ENCODE results near the gene HIP1. TPM values are rescaled to one million over a fixed set of nuclear protein-coding genes. Genes with fewer than 3 reads are reported as not detected.
A peak's percentile ranks its signal among the peaks of the same experiment; 100 is the strongest.

Gene HIP1
- total and polyA plus RNA-seq, 2 of the 13 experiments (the other 11 are each of a cell fraction or from before 2014, with no cell fraction given), result 4.5 to 6.2 TPM

- TF ChIP-seq NFIC (IDR thresholded peaks at IDR 0.05; ENCODE audit: low read length), result 0 out of 2 replicates have a peak, but pooled peaks have one; percentile 39
- TF ChIP-seq RARG (CRISPR knock-in tag; IDR thresholded peaks at IDR 0.05; ENCODE audit: low read depth), result no peak
- TF ChIP-seq JUND (CRISPR knock-in tag; IDR thresholded peaks at IDR 0.05), result no peak
- TF ChIP-seq ZSCAN21 (CRISPR knock-in tag; IDR thresholded peaks at IDR 0.05; ENCODE audit: borderline replicate concordance), result no peak; the same call in 1 of the 2 replicates
- TF ChIP-seq, protein P1, sequence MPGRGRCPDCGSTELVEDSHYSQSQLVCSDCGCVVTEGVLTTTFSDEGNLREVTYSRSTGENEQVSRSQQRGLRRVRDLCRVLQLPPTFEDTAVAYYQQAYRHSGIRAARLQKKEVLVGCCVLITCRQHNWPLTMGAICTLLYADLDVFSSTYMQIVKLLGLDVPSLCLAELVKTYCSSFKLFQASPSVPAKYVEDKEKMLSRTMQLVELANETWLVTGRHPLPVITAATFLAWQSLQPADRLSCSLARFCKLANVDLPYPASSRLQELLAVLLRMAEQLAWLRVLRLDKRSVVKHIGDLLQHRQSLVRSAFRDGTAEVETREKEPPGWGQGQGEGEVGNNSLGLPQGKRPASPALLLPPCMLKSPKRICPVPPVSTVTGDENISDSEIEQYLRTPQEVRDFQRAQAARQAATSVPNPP (CRISPR knock-in tag; IDR thresholded peaks at IDR 0.05), result 0 out of 2 replicates have a peak, but pooled peaks have one; percentile 51
- 0 out of 2 replicates have a peak, but pooled peaks have one; percentile 37 for TF ChIP-seq KLF12 (CRISPR knock-in tag; IDR thresholded peaks at IDR 0.05; ENCODE audit: borderline replicate concordance)
- peak; percentile 23; the same call in 1 of the 2 replicates for TF ChIP-seq ZNF782 (CRISPR knock-in tag; IDR thresholded peaks at IDR 0.05; ENCODE audit: borderline replicate concordance)
- peak; percentile 48; the same call in 1 of the 2 replicates for TF ChIP-seq SIX1 (CRISPR knock-in tag; IDR thresholded peaks at IDR 0.05; ENCODE audit: borderline replicate concordance)
- no peak for TF ChIP-seq ZNF670 (CRISPR knock-in tag; IDR thresholded peaks at IDR 0.05; ENCODE audit: borderline replicate concordance)
- no peak for TF ChIP-seq TRIM22 (IDR thresholded peaks at IDR 0.05)
- no peak for TF ChIP-seq BATF2 (CRISPR knock-in tag; IDR thresholded peaks at IDR 0.05)
- TF ChIP-seq NFKB2 (CRISPR knock-in tag; IDR thresholded peaks at IDR 0.05; ENCODE audit: borderline replicate concordance), result peak; percentile 91; the same call in 1 of the 2 replicates
- TF ChIP-seq HNRNPK (IDR thresholded peaks at IDR 0.05; ENCODE audit: low read depth, low read length, poor library complexity, severe bottlenecking), result peak; percentile 17
- no peak for TF ChIP-seq EHMT2 (IDR thresholded peaks at IDR 0.05; ENCODE audit: borderline replicate concordance, low read depth, low read length)
- no peak for TF ChIP-seq RFX1 (IDR thresholded peaks at IDR 0.05)
- TF ChIP-seq FOXP1 (IDR thresholded peaks at IDR 0.05), result no peak
- peak; percentile 62; the same call in 1 of the 2 replicates for TF ChIP-seq FOXP1 (CRISPR knock-in tag; IDR thresholded peaks at IDR 0.05)
- TF ChIP-seq ZNF431 (CRISPR knock-in tag; IDR thresholded peaks at IDR 0.05; ENCODE audit: borderline replicate concordance, low read depth), result no peak
- no peak for TF ChIP-seq GLMP (CRISPR knock-in tag; IDR thresholded peaks at IDR 0.05; ENCODE audit: borderline replicate concordance)
- no peak for TF ChIP-seq NCOA5 (CRISPR knock-in tag; IDR thresholded peaks at IDR 0.05)
- peak; percentile 45; the same call in 1 of the 2 replicates for TF ChIP-seq HMG20B (CRISPR knock-in tag; conservative IDR thresholded peaks at IDR 0.05)
- TF ChIP-seq, protein P2, sequence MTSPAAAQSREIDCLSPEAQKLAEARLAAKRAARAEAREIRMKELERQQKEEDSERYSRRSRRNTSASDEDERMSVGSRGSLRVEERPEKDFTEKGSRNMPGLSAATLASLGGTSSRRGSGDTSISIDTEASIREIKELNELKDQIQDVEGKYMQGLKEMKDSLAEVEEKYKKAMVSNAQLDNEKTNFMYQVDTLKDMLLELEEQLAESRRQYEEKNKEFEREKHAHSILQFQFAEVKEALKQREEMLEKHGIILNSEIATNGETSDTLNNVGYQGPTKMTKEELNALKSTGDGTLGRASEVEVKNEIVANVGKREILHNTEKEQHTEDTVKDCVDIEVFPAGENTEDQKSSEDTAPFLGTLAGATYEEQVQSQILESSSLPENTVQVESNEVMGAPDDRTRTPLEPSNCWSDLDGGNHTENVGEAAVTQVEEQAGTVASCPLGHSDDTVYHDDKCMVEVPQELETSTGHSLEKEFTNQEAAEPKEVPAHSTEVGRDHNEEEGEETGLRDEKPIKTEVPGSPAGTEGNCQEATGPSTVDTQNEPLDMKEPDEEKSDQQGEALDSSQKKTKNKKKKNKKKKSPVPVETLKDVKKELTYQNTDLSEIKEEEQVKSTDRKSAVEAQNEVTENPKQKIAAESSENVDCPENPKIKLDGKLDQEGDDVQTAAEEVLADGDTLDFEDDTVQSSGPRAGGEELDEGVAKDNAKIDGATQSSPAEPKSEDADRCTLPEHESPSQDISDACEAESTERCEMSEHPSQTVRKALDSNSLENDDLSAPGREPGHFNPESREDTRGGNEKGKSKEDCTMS (CRISPR knock-in tag; conservative IDR thresholded peaks at IDR 0.05), result no peak
These were observed 50.3 kb downstream of the HIP1 start (continued) for GRCh38 chr7:75688200-75689136.

All from HepG2 (cell line).